GM12873 (cell line): ENCODE results near the gene LEKR1.

Experiments
- CTCF ChIP-seq: IDR thresholded peaks from 2 replicates; pipeline ENCODE4 v1.5.1; 2012; ENCODE audit warnings: low read depth, mild to moderate bottlenecking, moderate library complexity, low read length, control low read depth; ENCODE audit not compliant: insufficient read depth; ENCODE audit errors: missing control alignments

LEKR1 gene

DNA sequence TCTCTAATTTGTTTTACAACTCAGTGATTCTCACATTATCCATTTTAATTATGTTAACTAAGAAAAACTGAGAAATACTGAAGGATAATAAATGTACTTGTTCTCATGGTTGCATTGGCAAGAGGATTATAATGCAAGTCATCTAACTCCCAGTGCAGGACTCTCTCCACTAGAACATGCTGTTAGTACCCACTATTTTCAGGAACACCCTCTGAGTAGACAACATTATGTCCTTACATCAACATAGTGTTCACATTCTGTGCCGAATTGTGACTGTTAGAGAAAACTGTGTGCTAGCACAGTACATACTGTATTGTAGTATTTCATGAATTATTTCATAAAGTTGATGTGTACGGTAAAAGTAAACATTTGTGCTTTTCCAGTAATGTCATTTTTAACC, 80.1 kb downstream of the LEKR1 start:
- TF ChIP-seq CTCF = no peak

DNA sequence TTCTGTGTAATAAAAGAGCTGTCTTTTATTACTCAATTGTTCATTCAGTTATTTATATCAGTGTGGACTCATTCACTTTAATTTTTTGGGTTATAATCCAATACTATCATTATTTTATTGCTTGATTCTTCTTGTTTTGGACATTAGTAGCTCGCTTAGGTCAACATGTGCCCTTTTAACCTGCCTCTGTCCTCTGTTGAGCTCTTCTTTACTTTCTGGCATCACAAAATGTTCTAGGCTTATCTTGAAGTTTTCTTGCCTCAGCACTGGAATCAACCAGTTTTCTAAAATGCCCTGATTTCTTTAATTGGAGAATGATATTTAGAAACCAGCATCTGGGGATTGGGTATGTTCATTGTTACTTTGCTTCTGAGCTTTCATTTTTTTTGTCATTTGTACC, 82.2 kb downstream of the LEKR1 start:
- TF ChIP-seq CTCF = no peak

DNA sequence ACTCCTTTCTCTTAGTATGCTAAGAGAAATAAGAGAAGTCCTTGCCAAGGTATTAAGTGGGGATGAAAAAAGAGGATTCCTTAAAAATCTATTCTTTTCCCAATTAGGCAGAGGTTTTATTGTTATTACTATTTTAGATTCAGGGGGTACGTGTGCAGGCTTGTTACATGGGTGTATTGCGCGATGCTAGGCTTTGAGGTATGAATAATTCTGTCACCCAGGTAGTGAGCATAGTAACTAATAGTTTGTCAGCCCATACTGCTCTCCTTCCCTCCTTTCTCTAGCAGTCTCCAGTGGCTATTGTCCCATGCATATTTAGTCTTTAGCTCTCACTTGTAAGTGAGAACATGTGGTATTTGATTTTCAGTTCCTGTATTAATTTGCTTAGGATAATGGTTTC, 83.9 kb downstream of the LEKR1 start:
- TF ChIP-seq CTCF = no peak

- no peak for TF ChIP-seq CTCF
Observed at GRCh38 chr3:156915372-156915771, 89.2 kb downstream of the LEKR1 start.

GRCh38 chr3:156918746-156919145, 92.6 kb downstream of the LEKR1 start:
- TF ChIP-seq CTCF = no peak

GRCh38 chr3:156919818-156920217, 93.7 kb downstream of the LEKR1 start:
- TF ChIP-seq CTCF = no peak

GRCh38 chr3:156920399-156920798, 94.2 kb downstream of the LEKR1 start:
- no peak for TF ChIP-seq CTCF
